Stimulated activated CD8-positive, alpha-beta memory T cell treated with anti-CD3 and anti-CD28 coated beads, Interleukin-12 subunit alpha, Interleukin-12 subunit beta, amount 100 ng/mL, for 24 hours (primary cell): ENCODE data around the gene ENOX1.
"Not testable (repeated sequence)": the region's sequence is repeated elsewhere in the genome, so short reads cannot be mapped to it uniquely, and the experiment has no call there.

Experiments used
- DNase-seq: peaks from one replicate; pipeline ENCODE4 v3.0.0-alpha.2; 2020; ENCODE audit errors: extremely low read depth

The ENOX1 gene

DNA sequence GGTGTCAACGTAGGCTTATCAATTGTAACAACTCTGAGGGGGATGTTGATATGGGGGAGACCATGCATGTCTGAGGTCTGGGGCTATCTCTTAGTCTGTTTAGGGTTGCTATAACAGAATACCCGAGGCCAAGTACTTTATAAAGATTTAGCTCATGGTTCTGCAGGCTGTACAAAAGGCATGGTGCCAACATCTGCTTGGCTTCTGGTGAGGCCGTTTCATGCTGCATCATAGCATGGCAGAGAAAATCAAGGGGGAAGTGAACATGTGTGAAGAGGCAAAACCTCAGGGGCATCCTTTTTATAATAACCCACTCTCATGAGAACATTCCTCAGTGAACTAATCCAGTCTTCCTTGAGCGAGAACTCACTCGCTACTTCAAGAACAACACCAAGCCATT is 353.8 kb downstream of the ENOX1 start:
- DNase-seq, result no peak

DNA sequence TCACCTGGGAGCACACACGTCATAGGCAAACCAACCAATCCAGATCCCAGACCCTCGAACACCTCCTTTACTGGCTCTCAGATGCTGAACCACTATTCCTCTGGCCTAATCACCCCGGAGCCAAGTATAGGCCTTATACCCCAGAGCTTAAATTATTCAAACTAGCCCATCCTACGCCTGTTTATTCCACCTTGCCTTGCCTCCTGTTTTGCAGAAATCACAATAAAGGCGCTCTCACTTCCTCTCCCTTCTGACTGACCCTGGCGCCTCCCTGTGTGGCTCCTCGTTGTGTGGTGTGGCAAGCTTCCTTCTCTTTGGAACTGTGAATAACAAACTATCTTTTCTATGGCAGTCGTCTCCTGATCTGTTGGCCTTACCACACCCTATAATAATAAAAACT is 354.9 kb downstream of the ENOX1 start:
- DNase-seq, result no peak

DNA sequence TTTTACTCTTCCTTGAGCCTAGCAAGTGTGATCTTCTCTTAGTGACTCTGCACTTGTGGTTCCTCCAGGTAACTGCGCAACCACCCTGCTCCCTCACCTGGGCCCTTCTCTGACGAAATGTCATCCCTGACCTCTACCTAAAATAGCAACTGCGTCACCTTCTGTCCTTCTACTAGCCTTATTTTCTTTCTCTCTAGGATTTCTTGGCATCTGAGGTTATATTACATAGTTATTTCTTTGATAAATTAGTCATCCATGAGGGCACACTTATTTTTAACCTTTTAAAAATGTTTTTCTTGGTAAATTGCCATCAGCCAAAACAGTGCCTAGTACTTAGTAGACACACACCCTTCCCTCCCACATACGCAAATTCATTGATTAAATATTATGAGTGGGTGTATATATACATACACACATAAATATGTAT is 355.5 kb downstream of the ENOX1 start:
- DNase-seq, result no peak

DNA sequence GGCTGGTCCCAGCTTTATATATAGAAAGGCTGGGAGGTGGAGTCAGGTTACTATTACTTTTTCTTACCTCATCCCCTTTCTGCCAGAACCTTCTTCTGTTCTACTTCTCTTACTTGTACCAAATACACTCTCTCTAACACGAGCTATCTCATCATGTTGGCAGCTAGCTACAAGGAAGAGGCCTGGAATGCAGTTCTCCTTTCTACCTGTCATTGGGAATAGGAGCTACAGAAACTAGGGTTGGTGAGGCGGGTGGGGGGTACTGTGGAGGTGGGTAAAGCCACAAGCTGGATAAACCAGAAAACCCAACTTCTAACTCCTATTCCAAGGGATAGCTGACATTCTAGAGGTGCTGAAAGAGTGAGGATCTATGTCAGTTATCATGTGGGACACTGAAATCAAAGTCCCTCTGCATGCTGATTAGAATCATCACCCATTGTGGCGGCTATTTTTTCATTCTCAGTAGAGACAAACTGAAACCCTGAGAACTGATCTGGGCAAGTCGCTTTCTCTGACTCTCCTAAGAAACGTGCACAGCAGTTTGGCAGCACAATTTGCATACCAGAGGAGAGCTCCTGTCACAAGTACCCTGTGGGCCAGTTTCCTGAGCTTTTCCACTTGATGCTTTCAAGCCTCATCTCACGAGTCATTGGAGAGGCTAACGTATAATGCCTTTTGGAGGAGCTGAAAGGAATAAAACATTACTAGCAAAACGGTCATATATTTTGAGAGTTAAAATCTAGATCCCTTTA is 358.1 kb downstream of the ENOX1 start:
- no peak for DNase-seq

DNA sequence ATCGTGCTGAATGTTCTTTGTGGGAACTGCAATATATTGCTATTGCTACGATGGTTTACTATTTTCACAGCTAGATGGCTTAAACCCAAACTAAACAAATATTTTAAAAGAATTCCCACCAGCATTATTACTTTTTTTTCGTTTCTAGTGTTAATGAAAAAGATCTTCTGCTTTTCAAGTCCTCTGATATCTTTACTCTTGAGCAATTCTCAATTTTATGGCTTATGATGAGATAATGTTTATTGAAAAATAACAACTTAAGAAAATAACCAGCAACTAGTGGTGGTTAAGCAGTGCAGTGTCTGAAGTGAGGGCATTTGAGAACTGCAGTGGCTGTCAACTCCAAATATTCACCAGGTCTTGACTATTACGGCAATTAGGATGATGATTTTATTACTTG is 360.4 kb downstream of the ENOX1 start:
- DNase-seq, result no peak

DNA sequence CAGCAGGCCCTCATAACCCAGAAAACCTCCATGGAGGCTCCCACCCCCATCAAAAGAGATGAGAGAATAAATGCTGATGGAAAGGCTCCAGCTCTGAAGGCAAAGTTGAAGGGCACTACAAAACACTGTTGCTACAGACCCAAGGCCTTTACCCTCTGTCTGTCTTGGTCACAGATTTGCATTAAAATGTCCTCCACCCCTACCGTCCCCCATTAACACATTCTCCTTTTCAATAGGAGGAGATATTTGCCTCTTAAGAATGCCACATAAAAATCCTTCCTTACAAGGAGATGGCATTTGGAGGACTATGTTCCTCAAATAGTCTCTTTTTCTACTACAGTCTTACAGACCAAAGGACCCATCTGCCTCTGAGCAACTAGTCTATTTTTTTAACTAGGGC is 361.5 kb downstream of the ENOX1 start:
- no peak for DNase-seq

DNA sequence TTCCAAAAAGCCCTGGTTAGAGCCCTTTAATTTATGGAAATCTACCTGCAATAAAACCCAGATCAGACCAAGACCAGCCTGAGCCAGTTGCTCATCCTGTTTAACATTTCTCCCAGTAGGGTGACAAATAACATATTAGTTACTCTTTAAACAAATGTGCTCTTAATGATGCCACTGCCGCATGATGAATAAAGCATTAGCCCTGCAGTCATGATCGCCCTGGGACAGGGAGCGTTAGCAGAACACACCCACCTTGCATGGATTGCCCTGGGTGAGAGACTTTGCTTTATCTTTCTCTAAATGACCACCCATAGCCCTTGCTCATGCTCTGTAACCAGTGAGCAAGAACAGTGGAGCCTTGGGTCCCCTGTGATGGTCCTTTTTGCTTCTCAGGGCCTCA is 362.4 kb downstream of the ENOX1 start:
- no peak for DNase-seq

DNA sequence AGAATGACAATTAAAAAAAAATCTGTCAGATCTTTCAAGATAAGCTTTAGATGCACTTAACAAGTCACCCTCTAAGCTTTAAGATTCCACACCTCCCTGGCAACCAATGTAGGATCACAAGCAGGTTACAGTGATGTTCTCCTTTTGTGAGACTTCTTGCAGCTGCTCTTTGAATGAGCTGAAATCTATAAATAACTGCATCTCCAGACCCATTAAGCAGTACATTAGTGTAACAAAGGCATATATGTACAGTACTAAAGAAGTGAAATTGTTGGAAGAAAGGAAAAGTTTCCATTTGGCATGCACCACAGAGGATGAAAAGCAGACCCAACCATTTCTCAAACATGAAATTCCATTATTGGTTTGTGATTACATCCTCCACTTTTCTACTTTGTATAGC is 364.7 kb downstream of the ENOX1 start:
- DNase-seq, result no peak

DNA sequence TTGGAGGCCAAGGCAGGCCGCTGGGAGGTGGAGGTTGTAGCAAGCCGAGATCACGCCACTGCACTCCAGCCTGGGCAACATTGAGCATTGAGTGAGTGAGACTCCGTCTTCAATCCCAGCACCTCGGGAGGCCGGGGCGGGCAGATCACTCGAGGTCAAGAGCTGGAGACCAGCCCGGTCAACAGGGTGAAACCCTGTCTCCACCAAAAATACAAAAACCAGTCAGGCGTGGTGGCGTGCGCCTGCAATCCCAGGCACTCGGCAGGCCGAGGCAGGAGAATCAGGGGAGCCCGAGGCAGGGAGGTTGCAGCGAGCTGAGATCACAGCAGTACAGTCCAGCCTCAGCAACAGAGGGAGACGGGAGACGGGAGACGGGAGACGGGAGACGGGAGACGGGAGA is 369.9 kb downstream of the ENOX1 start:
- DNase-seq, result not testable (repeated sequence)

DNA sequence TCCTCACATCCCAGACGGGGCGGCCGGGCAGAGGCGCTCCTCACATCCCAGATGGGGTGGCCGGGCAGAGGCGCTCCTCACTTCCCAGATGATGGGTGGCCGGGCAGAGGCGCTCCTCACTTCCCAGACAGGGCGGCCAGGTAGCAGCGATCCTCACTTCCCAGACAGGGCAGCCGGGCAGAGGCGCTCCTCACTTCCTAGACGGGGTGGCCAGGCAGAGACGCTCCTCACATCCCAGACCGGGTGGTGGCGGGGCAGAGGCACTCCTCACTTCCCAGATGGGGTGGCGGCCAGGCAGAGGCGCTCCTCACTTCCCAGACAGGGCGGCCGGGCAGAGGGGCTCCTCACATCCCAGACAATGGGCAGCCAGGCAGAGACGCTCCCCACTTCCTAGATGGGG is 370.4 kb downstream of the ENOX1 start:
- not testable (repeated sequence) for DNase-seq

DNA sequence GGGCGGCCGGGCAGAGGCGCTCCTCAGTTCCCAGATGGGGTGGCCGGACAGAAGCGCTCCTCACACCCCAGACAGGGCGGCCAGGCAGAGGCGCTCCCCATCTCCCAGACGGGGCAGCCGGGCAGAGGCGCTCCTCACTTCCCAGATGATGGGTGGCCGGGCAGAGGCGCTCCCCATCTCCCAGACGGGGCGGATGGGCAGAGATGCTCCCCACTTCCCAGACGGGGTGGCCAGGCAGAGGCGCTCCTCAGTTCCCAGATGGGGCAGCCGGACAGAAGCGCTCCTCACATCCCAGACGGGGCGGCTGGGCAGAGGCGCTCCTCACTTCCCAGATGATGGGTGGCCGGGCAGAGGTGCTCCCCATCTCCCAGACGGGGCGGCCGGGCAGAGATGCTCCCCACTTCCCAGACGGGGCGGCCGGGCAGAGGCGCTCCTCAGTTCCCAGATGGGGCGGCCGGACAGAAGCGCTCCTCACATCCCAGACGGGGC is 370.8 kb downstream of the ENOX1 start:
- DNase-seq, result not testable (repeated sequence)

DNA sequence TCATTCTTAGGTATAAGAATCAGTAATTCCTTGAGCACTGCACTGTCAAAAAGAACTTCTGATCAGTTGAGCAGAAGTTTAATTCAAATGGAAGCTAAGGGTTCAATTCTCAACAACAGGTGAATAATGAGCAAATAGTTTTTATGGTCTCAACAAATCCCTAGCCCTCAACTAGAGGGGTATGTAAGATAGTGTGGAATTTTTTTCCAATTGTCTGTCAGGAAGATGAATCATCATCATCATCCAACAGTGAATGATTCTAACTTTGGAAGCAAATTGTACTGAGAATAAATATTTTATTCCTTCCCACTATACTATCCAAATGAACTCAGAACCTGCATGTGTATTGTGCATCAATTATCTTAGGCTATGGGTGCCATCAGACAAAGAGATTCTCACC is 372.7 kb downstream of the ENOX1 start:
- DNase-seq, result no peak

DNA sequence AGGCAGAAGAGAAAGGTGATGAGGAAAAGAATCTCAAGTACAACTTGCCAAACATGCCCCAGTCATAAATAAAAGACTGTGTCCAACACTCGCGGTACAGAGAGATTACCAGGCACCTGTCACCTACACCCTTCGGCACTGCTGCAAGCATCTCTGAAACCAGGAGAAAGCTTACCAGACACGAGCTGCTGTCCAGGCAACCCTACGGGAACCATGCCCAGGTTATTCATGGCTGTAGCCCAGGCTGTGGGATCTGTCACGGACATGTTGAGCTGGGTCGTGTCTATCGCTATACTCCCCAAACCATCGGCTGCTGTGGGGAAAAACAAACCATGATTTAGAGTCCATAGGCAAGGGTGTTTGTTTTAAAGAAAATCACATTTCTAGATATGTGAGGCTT is 375.0 kb downstream of the ENOX1 start:
- no peak for DNase-seq

DNA sequence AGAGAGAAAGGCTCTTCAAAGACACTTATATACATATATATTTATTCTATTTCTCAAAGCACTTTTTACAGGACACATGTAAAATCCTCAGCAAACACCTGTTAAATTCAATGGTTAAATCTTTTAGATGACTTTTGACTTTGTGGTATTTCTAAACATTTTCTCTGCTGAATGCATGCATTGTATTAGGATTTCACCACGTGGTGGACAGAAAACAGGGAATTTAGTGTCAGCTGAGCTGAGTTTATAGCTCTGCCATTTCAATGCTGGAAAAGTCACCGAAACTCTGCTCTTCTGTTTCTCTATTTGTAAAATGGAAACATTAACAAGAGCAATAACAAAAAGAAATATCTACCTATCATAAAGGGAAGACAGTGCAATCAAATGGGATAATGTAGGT is 375.6 kb downstream of the ENOX1 start:
- DNase-seq, result no peak

DNA sequence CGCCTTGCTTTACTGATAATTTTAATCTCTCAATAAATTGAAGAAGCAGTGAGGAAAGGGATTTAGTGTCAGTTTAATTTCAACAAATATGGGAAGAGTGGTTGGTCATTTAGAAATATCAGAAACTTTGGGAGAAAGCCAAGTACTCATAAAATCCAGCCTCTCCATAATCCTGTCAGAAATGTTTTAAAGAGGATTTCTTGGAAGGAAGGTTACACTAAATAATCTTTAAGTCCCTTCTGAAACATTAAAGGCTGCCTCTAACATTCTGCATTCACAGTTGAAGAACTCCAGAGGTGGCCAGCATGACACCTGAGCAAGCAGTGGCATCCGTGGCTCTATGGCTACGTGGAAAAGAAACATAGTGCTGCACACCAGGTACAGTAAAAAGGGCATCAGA is 378.5 kb downstream of the ENOX1 start:
- no peak for DNase-seq

DNA sequence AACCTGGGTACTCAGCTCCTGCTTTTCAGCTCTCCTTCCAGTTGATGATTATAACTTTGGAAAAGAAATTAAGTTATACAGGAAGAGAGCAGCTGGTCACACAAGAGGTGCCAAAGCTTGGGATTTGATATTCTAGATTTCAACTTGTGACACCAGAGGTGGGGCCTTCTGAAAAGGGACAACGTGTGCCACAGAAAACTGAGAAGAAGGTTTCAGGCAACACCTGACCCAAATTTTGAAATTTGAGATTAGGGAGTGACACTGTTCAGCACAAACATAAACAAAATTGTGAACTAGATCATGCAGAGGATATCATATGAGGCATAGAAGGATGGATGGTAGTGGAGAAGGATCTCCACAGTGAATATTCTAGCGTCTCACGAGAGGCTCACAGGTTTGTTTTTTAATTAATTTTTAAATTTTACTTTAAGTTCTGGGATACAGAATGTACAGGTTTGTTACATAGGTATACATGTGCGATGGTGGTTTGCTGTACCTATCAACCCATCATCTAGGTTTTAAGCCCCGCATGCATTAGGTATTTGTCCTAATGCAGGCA is 379.7 kb downstream of the ENOX1 start:
- DNase-seq, result no peak

DNA sequence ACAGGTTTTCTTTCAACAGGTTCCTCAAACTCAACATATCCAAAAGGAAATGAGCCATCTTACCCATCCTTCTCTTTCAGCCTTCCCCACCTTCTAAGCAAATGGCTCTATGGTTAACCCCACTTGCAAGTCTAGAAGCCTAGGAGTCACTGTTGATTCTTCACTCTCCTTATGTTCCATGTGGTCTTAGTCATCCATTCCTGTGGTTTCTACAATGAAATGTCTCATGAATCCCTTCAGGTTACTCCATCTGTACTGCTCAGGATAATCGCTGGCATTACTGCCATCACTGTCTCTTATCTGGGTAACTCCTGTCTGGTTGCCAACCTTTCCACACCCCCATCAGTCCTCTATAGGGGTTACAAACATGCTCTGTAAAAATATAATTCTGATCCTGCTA is 381.3 kb downstream of the ENOX1 start:
- DNase-seq, result no peak

DNA sequence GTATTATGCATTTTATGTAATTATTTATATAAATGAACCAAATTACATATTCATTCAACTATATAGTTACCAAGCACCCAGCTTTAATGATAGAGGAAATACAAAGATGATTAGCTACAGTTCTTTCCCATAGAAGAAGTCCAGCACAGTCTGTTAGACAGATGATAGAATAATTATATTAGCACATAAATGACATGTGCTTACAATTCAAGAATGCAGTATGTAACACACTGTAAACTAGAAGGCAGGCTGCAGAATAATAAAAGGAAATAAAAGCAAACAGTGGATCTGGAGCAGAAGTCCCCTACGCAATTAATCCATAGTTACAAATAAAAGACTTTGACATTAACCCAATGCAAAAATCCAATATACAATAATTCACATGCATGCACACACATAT is 384.4 kb downstream of the ENOX1 start:
- DNase-seq, result no peak

DNA sequence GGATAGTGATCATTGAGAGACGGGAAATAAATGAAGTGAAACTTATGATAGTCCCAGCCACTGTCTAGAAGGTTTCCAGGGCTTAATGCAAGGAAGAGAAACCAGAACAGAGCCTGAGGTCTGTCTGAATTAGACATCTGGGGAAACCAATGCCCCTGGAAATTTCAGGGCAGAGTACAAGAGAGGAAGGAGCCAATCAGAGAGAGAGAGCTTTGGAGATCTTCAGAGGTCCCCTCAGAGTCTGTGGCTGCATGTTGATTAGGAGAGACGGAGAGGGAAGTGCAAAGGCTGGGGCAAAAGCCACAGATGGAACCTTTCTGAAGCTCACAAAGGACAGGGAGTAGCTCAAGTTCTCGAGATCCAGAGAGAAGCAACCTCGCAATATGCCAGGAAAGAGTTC is 385.4 kb downstream of the ENOX1 start:
- DNase-seq, result no peak

DNA sequence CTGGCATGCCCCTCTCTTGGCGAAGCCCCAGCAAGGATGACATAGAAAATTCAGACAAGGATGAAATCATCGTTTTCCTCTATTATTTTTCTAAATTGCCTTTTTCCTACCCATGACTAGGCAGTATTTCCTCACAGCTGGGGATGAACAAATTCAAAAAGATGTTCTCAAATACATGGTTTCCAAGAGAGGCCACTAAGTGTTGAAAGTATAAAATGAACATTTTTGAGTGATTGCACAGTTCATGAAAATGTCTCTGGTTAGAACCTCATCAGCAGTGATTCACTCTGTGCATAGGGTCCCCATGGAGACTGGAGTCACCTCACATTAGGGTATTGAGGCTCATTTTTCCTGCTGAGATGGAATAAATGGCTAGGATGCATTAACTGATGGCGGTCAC is 389.7 kb downstream of the ENOX1 start:
- no peak for DNase-seq

DNA sequence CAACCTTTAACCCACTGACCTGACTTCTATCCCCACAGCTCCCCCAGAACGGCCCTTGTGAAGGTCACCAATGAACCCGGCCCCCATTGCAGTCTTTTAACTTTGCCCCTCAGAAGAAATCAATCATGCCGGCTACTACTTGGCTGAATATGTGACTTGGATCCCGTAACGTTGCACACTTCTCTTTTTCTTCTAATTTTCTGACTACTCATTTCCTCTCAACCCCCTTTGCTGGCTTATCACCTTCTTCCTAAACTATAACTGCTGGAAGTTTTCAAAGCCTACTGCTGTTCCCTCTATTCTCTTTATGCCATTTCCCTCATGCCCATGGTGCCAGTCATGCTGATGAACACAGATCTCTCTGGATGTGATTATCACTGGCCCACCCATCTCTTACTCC is 395.7 kb downstream of the ENOX1 start:
- no peak for DNase-seq

DNA sequence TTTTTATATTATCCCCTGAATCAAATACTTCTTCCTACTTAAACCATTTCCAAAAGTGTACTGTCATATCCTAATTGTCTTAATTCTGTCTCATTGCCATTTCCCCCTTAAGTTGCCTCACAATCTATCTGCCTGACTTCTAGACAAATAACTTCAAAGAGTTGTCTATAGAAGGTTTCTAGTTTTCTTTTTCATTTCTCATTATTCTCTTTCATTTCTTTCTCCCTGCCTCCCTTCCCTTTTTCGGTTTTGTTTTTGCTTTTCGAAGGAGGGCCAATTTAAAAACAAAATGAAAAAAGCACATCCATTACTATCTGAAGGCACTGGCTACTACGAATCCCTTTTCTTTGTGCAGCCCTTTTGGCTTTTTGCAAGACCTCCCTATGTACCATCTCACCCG is 396.2 kb downstream of the ENOX1 start:
- no peak for DNase-seq

DNA sequence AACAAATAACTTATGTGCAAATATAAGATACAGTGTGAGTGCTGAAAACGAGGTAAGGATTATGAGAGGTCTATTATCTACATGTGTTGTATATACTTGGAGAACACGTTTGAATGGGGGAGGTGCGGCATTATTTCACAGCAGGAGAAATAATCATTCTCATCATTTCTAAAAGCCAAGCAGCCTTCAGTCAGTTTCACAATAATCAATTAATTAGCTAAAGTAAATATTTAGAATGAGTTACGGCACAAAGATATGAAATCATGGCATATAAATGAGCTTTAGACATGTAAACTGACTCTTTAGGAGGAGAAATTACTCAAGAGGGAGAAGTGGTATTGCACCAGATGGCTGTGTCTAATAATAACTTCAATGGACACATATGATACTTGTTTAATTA is 396.8 kb downstream of the ENOX1 start:
- DNase-seq, result no peak

DNA sequence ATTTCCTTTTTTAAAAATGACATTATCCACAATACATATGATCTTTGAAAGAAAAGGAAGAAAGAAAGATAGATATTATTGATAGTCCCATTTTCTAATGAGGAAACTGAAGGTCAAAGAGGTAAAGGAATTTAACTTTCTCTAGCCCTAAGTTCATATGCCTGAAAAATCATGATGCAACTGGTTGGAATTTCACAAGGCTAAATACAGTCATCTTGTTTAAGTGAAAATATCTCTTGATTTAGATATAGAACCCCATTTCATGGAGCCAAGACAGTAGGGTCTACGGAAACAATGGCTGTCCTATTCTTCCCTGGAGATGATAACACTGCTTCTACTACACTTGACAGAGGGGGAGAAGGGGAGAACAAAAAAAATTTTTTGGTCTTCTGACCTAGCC is 397.2 kb downstream of the ENOX1 start:
- no peak for DNase-seq
